Esophagus squamous epithelium (tissue), 5 donors: ENCODE results near the gene VAV2. TPM values are rescaled to one million over a fixed set of nuclear protein-coding genes. Genes with fewer than 3 reads are reported as not detected.
A peak's percentile ranks its signal among the peaks of the same experiment; 100 is the strongest.

Source experiments
- DNase-seq: peaks from one replicate; lab custom pipeline; 2025; lab: John Stamatoyannopoulos, UW
- H3K27ac ChIP-seq, 4 donors: fragments of 200-600 bp; sonication (generic); one replicate each; pipeline ENCODE4 v1.5.1; 2016 to 2019; ENCODE audit warnings: mild to moderate bottlenecking in 1 of 4
- H3K27me3 ChIP-seq, 4 donors: fragments of 200-600 bp; sonication (generic); 1 replicate in 3 of 4; 2 replicates in 1 of 4; pipeline versions ENCODE4 v1.5.1 to v1.6.0; 2017 to 2021; ENCODE audit warnings: antibody characterized with exemption in 1 of 4
- H3K36me3 ChIP-seq, 3 donors: fragments of 200-600 bp; sonication (generic); one replicate each; pipeline ENCODE4 v1.5.1; 2016 to 2019
- H3K4me1 ChIP-seq, 3 donors: fragments of 200-600 bp; sonication (generic); one replicate each; pipeline ENCODE4 v1.5.1; 2017 to 2019
- H3K4me3 ChIP-seq, 4 donors: fragments of 200-600 bp; sonication (generic); 1 replicate in 3 of 4; 2 replicates in 1 of 4; pipeline ENCODE4 v1.5.1; 2016 to 2019; ENCODE audit warnings: mild to moderate bottlenecking in 2 of 4, moderate library complexity in 1 of 4
- H3K9me3 ChIP-seq, 3 donors: fragments of 200-600 bp; sonication (generic); one replicate each; pipeline ENCODE4 v1.5.1; 2016 to 2019
- CTCF ChIP-seq, 6 experiments: fragments of 450-650 bp in 4 of 6; fragments of 200-600 bp in 2 of 6; sonication (generic) in 2 of 6; IDR thresholded peaks; one replicate each; pipeline ENCODE4 v1.5.1; 2016 to 2019; ENCODE audit warnings: antibody characterized with exemption in 6 of 6, mild to moderate bottlenecking in 4 of 6, moderate library complexity in 4 of 6
- POLR2A ChIP-seq, 4 donors: fragments of 450-650 bp; IDR thresholded peaks; one replicate each; pipeline ENCODE4 v1.6.1; 2017; ENCODE audit warnings: antibody characterized with exemption in 4 of 4, mild to moderate bottlenecking in 4 of 4, moderate library complexity in 3 of 4
- WGBS, 2 donors: methylation state at CpG; one replicate each; pipeline ENCODE4 v1.1.5; 2018; 5-methylcytosine and 5-hydroxymethylcytosine counted together
- intact Hi-C: fragments of 100-400 bp; cut with DNase I; formaldehyde crosslinking; loops from one replicate; pipeline ENCODE4 v1.15.0; 2022
- total RNA-seq, 4 donors: library from RNA; depleted of rRNA; stranded (reverse); fragments of >200 nt; gene quantifications; one replicate each; pipeline ENCODE4 v1.1.0, GENCODE V29; 2016
- donor health status: DM: yes; HTN: yes; CAD: no.

Gene VAV2
- total RNA-seq, 4 donors from 2014 or later: 3.8 to 7.6 (median 5.7) TPM

GRCh38 chr9:133793471-133793870 lies 198.7 kb downstream of the VAV2 start:
- Histone ChIP-seq H3K27me3 (no peaks in the 10 kb centered on the region), H3K27ac (no peak overlapping the region), H3K4me3 (peak overlapping the region in 1 of 4 donors; percentile 44), H3K9me3 (no peaks in the 10 kb centered on the region), H3K36me3 (peaks cover 0 to 27% (median 0%) of the 10 kb centered on the region in 3 donors), H3K4me1 (peaks cover 0 to 28% (median 6%) of the 10 kb centered on the region in 3 donors)
- intact Hi-C loops: loop anchor here (5.0 kb wide), 1 partner anchor 199 kb away; the partner anchor contains the start of gene VAV2
- TF ChIP-seq POLR2A (IDR thresholded peaks at IDR 0.05): no peak
- no peak for TF ChIP-seq CTCF (IDR thresholded peaks at IDR 0.05)
- DNase-seq: no peak
- WGBS, 2 donors: 70 to 78% methylated on average over 7 to 11 of the region's 13 CpGs

- no peak for DNase-seq
- intact Hi-C loops: loop anchor here (5.0 kb wide), 1 partner anchor 199 kb away; the partner anchor contains the start of gene VAV2
These were observed 199.2 kb downstream of the VAV2 start for GRCh38 chr9:133792721-133793470.

GRCh38 chr9:133791735-133792649 lies 200.1 kb downstream of the VAV2 start:
- Histone ChIP-seq H3K27me3 (no peaks in the 10 kb centered on the region), H3K4me3 (no peak overlapping the region), H3K4me1 (peaks cover 0 to 43% (median 12%) of the 10 kb centered on the region in 3 donors), H3K27ac (no peak overlapping the region), H3K9me3 (no peaks in the 10 kb centered on the region), H3K36me3 (peaks cover 0 to 23% (median 0%) of the 10 kb centered on the region in 3 donors)
- TF ChIP-seq POLR2A (IDR thresholded peaks at IDR 0.05): no peak
- TF ChIP-seq CTCF (IDR thresholded peaks at IDR 0.05): no peak
- 90 to 94% methylated on average over 16 to 17 of the region's 18 CpGs for WGBS, 2 donors
- intact Hi-C loops: loop anchor here (5.0 kb wide), 1 partner anchor 200 kb away; the partner anchor contains the start of gene VAV2
- DNase-seq: no peak

More at GRCh38 chr9:133792721-133793470, 199.2 kb downstream of the VAV2 start:
- Histone ChIP-seq H3K4me3 (peak overlapping the region in 1 of 4 donors; percentile 44), H3K9me3 (no peaks in the 10 kb centered on the region), H3K27me3 (no peaks in the 10 kb centered on the region), H3K4me1 (peaks cover 0 to 34% (median 7%) of the 10 kb centered on the region in 3 donors), H3K27ac (no peak overlapping the region), H3K36me3 (peaks cover 0 to 27% (median 0%) of the 10 kb centered on the region in 3 donors)
- peak; percentile 94 to 97 (median 94) for TF ChIP-seq CTCF (IDR thresholded peaks at IDR 0.05)
- no peak for TF ChIP-seq POLR2A (IDR thresholded peaks at IDR 0.05)
- WGBS, 2 donors: 77% methylated on average over 5 of the region's 22 CpGs; no CpG with 5 or more reads in 1 of the 2 donors

- no CpG with 5 or more reads among the region's 13 CpGs for WGBS, 2 donors
- TF ChIP-seq POLR2A (IDR thresholded peaks at IDR 0.05) (no peak), CTCF (IDR thresholded peaks at IDR 0.05) (no peak)
- intact Hi-C loops: loop anchor here (5.0 kb wide), 1 partner anchor 201 kb away; the partner anchor contains the start of gene VAV2
- Histone ChIP-seq H3K36me3 (peaks cover 0 to 21% (median 0%) of the 10 kb centered on the region in 3 donors), H3K27ac (no peak overlapping the region), H3K4me1 (peaks cover 0 to 45% (median 12%) of the 10 kb centered on the region in 3 donors), H3K27me3 (no peaks in the 10 kb centered on the region), H3K9me3 (no peaks in the 10 kb centered on the region), H3K4me3 (no peak overlapping the region)
- DNase-seq: no peak
These were observed 201.1 kb downstream of the VAV2 start for GRCh38 chr9:133791069-133791468.
